NCI-H1092 treated with DMSO at 0.1 percent for 48 hours (cell line): ENCODE measurements around the gene BCAS3.
A peak's percentile ranks its signal among the peaks of the same experiment; 100 is the strongest.

Experiments
- DNase-seq: peaks from one replicate; lab custom pipeline; 2025; lab: John Stamatoyannopoulos, UW

The BCAS3 gene

DNA sequence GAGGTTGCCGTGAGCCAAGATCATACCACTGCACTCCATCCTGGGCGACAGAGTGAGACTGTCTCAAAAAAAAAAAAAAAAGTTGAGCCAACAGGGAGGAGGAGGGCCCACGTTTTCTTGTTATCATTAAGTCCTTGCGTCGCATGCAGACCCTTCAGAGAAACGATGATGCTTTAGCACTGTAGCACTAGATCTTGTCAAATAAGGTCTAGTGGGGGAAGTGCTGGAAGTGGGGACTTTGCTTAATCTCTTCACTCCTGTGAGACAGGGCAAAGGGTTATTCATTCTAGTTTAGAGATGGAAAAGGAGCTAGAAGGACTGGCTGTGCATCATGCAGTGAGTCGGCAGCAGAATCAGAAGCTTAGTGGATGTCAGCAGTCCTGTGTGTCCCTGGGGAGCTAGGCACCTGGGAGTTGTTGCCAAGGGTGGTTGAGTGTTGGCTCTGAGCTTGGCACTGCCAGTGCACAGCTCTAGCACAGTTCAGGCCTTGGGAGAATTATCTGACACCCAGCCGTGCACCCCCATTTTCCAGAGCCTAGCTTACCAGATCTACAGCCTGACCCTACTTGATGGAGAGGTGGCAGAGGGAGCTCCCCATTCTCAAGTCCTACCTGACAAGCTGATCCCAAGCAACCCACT lies 688.5 kb downstream of the BCAS3 start:
- peak; percentile 81 for DNase-seq

GRCh38 chr17:61366715-61367413 lies 689.2 kb downstream of the BCAS3 start:
- peak; percentile 92 for DNase-seq

DNA sequence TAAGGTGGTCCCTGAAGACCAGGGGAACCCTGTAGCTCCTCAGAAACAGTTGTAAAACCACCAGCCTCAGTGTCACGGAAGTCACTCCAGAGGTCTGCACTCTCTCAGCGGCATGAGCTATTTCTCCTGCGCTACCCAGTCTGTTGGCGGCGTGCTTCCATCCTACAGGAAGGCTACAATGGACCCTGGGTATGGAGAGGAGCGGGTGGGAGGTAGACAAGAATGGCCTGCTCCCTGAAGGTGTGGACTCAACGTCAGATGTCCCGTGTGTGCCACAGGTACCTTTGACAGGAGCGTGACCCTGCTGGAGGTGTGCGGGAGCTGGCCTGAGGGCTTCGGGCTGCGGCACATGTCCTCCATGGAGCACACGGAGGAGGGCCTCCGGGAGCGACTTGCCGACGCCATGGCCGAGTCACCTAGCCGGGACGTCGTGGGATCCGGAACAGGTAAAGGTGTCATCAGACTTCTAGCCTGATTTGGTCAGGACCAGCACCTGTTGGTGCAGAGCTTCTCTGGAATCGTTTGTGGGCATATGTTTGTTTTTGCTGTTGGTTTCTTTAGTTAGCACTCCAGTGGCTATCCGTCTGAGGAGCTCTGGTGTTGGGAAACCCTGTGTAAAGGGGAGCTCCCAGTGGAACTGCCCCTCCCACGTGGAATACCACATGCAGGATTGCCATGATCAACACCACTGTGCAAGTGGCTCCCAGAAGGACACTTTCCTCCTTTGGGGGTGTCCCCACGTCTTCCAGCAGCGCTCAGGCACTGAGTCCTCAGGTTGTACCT lies 690.6 kb downstream of the BCAS3 start:
- no peak for DNase-seq

GRCh38 chr17:61368832-61369450 lies 691.3 kb downstream of the BCAS3 start:
- DNase-seq = no peak

- no peak for DNase-seq
Measured at GRCh38 chr17:61369751-61370150, 692.1 kb downstream of the BCAS3 start.

GRCh38 chr17:61371179-61371578 lies 693.5 kb downstream of the BCAS3 start:
- no peak for DNase-seq

DNA sequence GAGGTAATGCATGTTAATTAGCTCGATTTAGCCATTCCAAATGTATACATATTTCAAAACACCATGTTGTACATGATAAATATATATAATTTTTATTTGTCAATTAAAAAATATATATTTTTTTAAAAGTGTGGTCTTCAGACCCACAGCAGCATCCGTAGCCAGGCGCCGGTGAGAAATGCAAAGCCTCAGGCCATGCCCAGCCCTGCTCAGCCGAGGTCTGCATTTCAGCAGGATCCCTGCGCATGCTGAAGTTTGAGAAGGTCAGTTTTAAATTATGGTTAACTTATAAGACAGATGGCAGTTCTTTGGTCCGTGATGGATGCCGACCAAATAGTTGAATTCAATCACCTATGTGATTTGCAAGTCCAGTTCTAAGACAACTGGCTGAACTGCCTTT lies 694.0 kb downstream of the BCAS3 start:
- DNase-seq = no peak

DNA sequence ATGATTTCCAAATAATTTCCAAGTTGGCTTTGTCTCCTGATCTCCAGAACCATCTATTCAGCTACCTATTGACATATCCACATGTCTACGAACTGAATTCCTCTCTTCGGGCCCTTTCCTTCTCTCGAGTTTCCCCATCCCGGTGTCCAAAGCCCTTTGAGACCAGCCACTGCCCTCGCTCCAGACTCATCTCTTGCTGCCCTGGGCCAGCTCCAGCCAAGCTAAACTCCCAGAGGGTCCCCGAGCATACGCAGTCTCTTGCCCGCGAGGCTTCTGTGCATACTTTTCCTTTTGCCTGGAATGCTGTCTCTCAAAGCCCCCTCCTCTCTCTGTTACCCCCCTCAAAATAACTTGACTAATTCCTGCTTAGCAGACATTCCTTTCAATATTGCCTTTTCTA lies 694.8 kb downstream of the BCAS3 start:
- DNase-seq = no peak

GRCh38 chr17:61376931-61377838 lies 699.5 kb downstream of the BCAS3 start:
- DNase-seq = no peak

- no peak for DNase-seq
Measured at GRCh38 chr17:61378658-61379456, 701.2 kb downstream of the BCAS3 start.

DNA sequence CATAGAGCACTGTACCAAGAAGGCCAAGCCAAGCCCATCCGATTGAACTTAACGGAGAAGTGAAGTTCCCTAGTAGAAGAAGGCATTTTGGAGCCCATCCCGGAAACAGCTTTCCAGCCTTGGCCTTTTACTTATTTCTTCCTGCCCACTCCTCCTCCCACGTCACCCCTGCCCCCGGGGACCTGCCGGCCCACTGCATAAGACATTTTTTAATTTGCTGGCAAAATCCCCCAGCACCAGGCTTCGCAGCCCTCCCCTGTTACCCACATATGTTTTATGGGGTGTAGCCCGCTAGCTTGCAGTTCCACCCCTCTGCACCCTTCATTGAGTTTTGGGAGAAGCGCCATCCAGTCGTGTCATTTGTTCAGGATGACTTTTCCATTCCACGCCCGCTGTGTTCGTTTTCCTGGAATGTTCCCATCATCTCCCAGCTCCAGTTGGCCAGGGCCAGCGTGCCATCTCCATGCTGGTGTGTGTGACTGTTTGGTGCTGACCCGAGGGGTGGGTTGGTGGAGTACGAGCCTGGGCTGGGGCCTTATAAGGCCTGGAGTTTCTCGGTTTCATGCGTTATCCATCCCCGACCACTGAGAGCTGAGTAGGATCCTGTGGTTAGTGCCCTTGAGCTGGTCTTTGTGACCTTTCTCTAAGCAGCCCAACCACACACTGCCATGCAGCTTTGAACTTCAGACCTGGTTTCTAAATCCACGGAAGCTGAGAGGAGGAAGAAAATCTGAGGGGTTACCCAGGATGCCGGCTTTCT lies 702.0 kb downstream of the BCAS3 start:
- DNase-seq = no peak

- no peak for DNase-seq
Measured at GRCh38 chr17:61380217-61380835, 702.7 kb downstream of the BCAS3 start.

- DNase-seq = no peak
Measured at GRCh38 chr17:61380836-61381525, 703.3 kb downstream of the BCAS3 start.

DNA sequence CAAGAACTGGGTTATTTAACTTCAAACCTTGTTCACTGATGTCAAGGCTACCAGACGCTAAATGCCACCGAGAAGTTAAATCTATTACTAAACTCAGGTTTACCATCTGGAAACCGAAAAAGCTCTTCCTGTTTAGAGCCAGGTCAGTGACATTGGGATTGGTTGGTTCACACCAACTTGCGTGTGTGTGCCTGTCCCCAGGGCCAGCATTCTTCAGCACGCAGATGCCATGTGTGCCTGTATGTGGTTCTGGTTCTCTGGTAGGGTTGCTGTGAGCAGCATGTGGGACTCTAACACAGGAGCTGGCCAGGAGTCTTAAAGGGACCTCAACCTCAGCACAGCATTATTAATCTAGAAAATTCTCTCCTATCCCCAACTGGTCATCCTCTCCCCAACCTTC lies 703.9 kb downstream of the BCAS3 start:
- DNase-seq = no peak

DNA sequence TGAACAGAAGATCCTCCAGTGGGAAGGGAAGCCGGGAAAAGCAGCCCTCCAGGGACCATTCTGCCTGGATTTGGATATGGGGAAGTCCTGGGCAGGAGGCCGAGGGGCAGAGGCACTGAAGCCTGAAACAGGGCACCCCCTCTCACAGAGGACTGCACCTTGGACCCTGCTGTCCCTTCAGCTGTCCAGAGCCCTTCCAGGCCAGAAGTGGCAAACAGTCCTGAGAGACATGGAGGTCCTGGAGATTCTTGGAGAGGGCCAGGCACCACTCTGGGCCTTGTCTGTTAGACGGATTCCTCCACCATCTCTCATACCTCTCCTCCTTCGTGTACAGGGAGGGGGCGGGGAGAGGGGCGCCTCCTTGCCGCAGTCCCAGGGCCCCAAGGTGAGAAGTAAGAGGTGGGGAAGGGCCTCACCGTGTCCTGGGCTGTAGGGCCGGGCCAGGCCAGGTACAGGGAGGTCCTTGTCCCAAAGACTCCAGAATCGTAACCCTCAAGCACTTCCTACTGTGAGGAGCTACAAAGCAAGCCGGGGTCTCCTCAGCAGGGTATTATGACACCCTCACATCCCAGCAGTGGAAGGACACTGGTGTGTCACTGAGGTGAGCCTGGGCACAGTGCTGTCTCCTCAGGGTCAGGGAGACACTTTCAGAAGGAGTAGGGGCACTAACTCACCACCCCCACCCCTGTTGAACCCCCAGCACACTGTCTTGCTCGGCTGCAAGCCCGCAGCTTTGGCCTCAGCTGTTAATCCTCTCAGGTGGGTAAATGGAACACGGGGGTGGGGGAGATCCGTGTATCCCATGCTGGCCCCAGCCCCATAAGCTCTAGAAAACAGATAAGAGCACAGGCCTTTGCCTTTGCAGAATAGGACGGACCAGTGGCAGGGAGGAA lies 705.4 kb downstream of the BCAS3 start:
- DNase-seq = no peak

- DNase-seq = no peak
Measured at GRCh38 chr17:61383689-61384201, 706.1 kb downstream of the BCAS3 start.

DNA sequence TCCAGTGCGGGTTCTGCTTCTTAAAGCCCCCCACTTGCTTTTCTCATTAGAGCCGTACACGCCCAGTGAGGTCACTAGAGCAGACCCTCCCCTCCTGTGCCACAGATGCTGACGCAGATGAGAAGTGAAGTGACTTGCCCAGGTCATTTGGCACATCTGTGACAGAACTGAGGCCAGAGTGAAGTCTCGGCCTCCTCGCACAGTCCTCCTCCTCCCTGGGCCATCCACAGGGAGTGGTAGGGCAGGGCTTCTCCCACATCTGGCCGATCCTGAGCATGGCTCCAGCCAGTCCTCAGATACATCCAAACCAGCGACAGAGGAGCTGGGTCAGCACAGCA lies 706.7 kb downstream of the BCAS3 start:
- no peak for DNase-seq
